HG03460 (cell line): ENCODE measurements around the gene SLC22A17.
"Not testable (repeated sequence)": the region's sequence is repeated elsewhere in the genome, so short reads cannot be mapped to it uniquely, and the experiment has no call there.

Experiments used
- ATAC-seq: cut with Tn5 transposase; IDR thresholded peaks from one replicate; pipeline ENCODE4 v1.9.1; 2021; ENCODE audit not compliant: unreplicated experiment

SLC22A17 gene

GRCh38 chr14:23346693-23347405 is 5.8 kb downstream of the SLC22A17 start:
- no peak for ATAC-seq

- ATAC-seq = no peak
Measured at GRCh38 chr14:23345987-23346692, 6.5 kb downstream of the SLC22A17 start.

GRCh38 chr14:23344481-23344880 is 8.2 kb downstream of the SLC22A17 start:
- ATAC-seq = no peak

GRCh38 chr14:23339506-23340268 is 13.0 kb downstream of the SLC22A17 start:
- ATAC-seq = no peak

GRCh38 chr14:23335623-23336022 is 17.1 kb downstream of the SLC22A17 start:
- ATAC-seq = no peak

- ATAC-seq = no peak
Measured at GRCh38 chr14:23327947-23328744, 24.5 kb downstream of the SLC22A17 start.

GRCh38 chr14:23326491-23327332 is 26.0 kb downstream of the SLC22A17 start:
- ATAC-seq = no peak

- ATAC-seq = not testable (repeated sequence)
Measured at GRCh38 chr14:23325746-23326145, 26.9 kb downstream of the SLC22A17 start.

- no peak for ATAC-seq
Measured at GRCh38 chr14:23324993-23325392, 27.7 kb downstream of the SLC22A17 start.

- ATAC-seq = no peak
Measured at GRCh38 chr14:23324455-23324846, 28.2 kb downstream of the SLC22A17 start.

GRCh38 chr14:23323838-23324454 is 28.7 kb downstream of the SLC22A17 start:
- ATAC-seq = no peak

- no peak for ATAC-seq
Measured at GRCh38 chr14:23322568-23323517, 29.8 kb downstream of the SLC22A17 start.

GRCh38 chr14:23321572-23322547 is 30.8 kb downstream of the SLC22A17 start:
- peak; percentile 6 for ATAC-seq

- ATAC-seq = peak; percentile 89
Measured at GRCh38 chr14:23320584-23321571, 31.8 kb downstream of the SLC22A17 start, which contains the start of gene PABPN1. Gene PABPN1 (plus strand): TSS chr14:23321457. CDS start chr14:23321470, 13 bp downstream.

- no peak for ATAC-seq
Measured at GRCh38 chr14:23319746-23320583, 32.7 kb downstream of the SLC22A17 start.
